ENCODE measurements around the gene TJAP1. TPM values are rescaled to one million over a fixed set of nuclear protein-coding genes. Genes with fewer than 3 reads are reported as not detected.
"Not testable (repeated sequence)": the region's sequence is repeated elsewhere in the genome, so short reads cannot be mapped to it uniquely, and the experiment has no call there.

Gene TJAP1
- total RNA-seq, 1 experiment from 2014 or later, result 12.4 TPM

GRCh38 chr6:43509142-43509983, 32.0 kb downstream of the TJAP1 start:
- no peak for DNase-seq (ENCODE audit: low read depth, low spot score)
- in situ Hi-C loops (cut with HindIII; ENCODE audit: low pct_unique_long_range_greater_than_20kb, low sequenced_read_pairs), result no loop called here

- in situ Hi-C loops (cut with HindIII; ENCODE audit: low pct_unique_long_range_greater_than_20kb, low sequenced_read_pairs), result no loop called here
- peak; percentile 77 for DNase-seq (ENCODE audit: low read depth, low spot score)
These were observed 32.8 kb downstream of the TJAP1 start, which contains the start of gene LRRC73 for GRCh38 chr6:43509984-43510826. Gene LRRC73 (minus strand): TSS chr6:43510346. CDS start chr6:43509785, 561 bp downstream.

GRCh38 chr6:43510827-43511163, 33.4 kb downstream of the TJAP1 start:
- in situ Hi-C loops (cut with HindIII; ENCODE audit: low pct_unique_long_range_greater_than_20kb, low sequenced_read_pairs), result no loop called here
- no peak for DNase-seq (ENCODE audit: low read depth, low spot score)

GRCh38 chr6:43511824-43512415, 34.5 kb downstream of the TJAP1 start:
- no peak for DNase-seq (ENCODE audit: low read depth, low spot score)
- in situ Hi-C loops (cut with HindIII; ENCODE audit: low pct_unique_long_range_greater_than_20kb, low sequenced_read_pairs), result no loop called here

DNA sequence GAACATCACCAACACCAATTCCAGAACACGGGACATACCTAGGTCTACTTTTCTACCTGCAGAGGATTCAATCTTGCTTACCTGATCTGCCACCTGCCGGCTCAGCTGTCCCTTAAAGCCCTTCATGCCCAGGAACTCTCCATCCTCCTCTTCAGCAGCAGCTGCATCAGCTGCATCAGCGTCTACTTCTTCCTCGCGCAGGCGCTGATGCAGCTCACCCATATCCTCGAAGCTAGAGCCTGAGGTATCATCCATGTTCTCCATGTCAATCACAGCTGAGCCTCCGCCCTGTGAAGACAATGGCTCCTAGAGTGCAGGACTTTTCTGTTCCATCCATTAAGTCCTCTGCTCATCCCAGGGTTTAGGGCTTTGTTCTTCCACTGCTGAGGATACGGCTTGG, 38.4 kb downstream of the TJAP1 start:
- in situ Hi-C loops (cut with HindIII; ENCODE audit: low pct_unique_long_range_greater_than_20kb, low sequenced_read_pairs), result no loop called here

DNA sequence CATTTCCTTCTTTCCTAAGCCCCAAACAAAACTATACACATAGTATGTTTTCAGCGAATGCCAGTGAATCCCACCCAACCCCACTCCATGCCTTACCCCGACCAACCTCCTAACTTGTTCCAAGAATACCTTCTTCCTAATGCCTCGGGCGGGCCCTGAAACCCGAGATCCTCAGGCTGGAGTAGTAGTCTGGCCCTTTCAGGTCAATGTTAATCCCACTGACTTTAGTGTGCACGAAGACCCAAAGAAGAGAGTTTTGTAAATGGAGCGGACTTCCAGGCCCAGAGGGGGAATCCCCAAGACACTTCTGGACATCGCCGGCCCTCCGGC, 39.0 kb downstream of the TJAP1 start:
- DNase-seq (ENCODE audit: low read depth, low spot score), result no peak
- in situ Hi-C loops (cut with HindIII; ENCODE audit: low pct_unique_long_range_greater_than_20kb, low sequenced_read_pairs), result no loop called here

More for the DNA sequence above, 38.4 kb downstream of the TJAP1 start:
- DNase-seq (ENCODE audit: low read depth, low spot score), result no peak

DNA sequence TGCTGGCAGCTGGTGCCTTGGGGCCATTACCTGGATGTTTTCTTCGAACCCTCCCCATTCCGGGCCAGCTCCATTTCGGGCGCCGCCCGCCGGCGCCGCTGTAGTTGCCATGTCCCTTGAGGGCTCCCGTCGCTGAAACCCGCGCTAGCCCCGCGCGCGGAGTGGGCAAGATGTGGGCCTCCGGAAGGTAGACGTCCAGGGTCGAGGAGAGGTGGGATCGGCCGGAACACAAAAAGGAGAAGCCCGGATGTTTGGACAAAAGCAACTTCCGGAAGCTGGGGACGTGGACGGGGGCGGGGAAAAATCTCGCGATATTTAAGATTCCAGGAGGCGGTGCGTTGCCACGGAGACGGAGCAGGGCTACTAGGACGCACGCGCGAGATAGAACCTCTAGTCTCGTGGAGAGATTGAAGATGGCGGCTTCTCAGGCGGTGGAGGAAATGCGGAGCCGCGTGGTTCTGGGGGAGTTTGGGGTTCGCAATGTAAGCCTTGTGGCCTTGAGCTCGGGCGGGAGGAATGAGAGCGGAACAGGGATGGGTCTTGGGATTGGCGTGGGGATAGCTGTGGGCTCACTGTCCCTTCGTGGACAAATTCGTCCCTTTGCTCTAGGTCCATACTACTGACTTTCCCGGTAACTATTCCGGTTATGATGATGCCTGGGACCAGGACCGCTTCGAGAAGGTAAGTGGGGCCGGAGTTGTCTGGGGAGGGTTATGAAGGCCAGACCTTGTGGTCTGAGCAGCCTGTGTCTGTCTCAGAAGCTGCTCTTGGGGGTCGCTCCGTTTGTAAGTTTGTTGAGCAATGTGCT, 39.5 kb downstream of the TJAP1 start, which contains the start of the genes POLR1C and YIPF3:
Gene POLR1C (plus strand): TSS at position 393 of the 808 bp plus-strand sequence. CDS start 21 bp downstream, at position 414.
Gene YIPF3 (minus strand): TSS at position 230 of the 808 bp plus-strand sequence. CDS start 119 bp downstream, at position 111.
- in situ Hi-C loops (cut with HindIII; ENCODE audit: low pct_unique_long_range_greater_than_20kb, low sequenced_read_pairs), result no loop called here
- DNase-seq (ENCODE audit: low read depth, low spot score), result peak; percentile 98

DNA sequence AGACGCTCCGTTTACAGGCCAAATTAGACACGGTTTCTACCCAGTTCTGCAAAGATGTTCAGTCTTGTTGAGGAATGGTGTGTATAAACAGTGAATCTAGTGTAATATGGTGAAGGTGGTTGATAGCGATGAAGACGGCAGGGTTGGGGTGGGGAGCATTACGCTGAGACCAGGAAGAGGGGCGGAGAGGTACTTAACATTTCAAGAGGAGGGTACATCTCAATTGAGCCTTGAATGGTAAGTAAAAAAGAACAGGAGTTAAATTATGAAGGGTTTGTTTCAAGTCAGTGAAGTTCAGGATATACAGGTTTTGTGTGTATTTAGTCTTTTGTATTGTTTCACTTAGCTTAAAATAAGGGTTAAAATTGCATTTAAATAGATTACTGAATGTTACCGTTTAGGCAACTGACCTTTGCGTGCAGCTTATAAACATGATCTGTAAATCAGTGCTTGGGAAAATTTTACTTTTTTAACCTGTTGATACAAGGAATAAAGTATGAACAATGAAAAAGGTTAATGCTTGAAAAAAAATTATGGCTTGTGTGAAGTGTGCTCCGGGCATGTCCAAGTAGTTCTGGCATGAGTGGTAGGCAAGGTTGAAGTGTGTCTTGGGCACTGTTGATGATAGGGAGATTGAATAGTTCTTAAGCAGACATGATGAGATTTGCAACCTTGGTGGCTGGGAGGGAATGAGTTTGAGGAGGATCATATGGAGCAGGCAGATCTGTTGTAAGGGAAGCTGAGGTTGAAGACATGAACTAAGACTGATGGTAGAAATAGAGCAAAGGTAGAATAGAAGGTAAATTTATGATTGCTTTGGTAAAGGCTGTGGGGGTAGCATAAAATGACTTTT, 40.4 kb downstream of the TJAP1 start:
- in situ Hi-C loops (cut with HindIII; ENCODE audit: low pct_unique_long_range_greater_than_20kb, low sequenced_read_pairs), result no loop called here
- DNase-seq (ENCODE audit: low read depth, low spot score), result no peak

DNA sequence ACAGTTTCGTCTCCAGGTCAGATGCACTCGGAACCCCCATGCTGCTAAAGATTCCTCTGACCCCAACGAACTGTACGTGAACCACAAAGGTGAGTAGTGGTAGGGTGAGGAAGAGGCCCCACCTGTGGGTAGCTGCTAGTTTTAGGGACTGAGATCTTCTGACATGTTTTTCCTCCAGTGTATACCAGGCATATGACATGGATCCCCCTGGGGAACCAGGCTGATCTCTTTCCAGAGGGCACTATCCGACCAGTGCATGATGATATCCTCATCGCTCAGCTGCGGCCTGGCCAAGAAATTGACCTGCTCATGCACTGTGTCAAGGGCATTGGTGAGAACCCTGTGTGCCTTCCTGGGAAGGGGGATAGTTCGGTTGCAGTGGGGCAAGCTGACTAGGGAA, 42.7 kb downstream of the TJAP1 start:
- in situ Hi-C loops (cut with HindIII; ENCODE audit: low pct_unique_long_range_greater_than_20kb, low sequenced_read_pairs), result no loop called here
- DNase-seq (ENCODE audit: low read depth, low spot score), result no peak

DNA sequence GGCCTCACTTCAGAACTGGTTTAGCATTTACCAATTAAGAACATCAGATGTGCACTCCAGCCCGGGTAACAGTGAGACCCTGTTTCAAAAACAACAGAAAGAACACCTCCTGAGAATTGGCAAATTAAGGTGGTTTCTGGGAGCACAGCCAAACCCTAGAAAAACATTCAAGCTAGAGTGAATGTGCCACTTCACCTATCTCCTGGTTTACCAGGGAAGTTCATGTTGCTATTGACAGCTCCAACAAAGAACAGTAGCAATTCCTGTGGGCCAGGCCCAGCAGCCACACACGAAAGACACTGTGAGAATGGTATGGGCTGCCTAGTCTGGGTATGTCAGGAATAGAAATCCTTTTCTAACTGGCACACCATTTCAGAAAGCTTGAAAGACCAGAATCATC, 44.5 kb downstream of the TJAP1 start:
- no peak for DNase-seq (ENCODE audit: low read depth, low spot score)
- in situ Hi-C loops (cut with HindIII; ENCODE audit: low pct_unique_long_range_greater_than_20kb, low sequenced_read_pairs), result no loop called here

- in situ Hi-C loops (cut with HindIII; ENCODE audit: low pct_unique_long_range_greater_than_20kb, low sequenced_read_pairs), result no loop called here
- DNase-seq (ENCODE audit: low read depth, low spot score), result no peak
These were observed 45.3 kb downstream of the TJAP1 start for GRCh38 chr6:43522547-43523261.

- no peak for DNase-seq (ENCODE audit: low read depth, low spot score)
- in situ Hi-C loops (cut with HindIII; ENCODE audit: low pct_unique_long_range_greater_than_20kb, low sequenced_read_pairs), result no loop called here
These were observed 45.9 kb downstream of the TJAP1 start for GRCh38 chr6:43523284-43523683.

DNA sequence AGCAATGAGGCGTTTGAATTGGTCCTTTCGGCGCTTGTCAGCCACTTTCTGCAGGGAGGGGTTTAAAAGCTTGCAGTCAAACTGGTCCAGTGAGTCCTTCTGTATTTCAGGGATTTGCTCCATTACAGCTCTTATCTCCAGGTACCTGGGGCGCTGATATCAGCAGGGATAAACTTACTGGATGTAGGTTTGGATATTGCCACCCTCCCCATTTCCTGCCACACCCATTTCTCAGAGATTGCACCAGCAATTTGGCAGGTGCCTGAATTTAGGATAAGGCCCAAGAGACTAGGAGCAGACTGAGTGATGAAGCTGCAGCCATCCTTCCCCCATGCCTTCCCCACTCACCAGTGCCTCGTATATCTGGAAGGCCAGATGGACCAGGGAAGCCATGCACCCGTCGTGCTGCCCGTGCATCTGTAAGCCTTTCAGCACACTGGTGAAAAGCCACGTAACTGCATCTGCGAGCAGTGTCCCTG, 47.2 kb downstream of the TJAP1 start:
- in situ Hi-C loops (cut with HindIII; ENCODE audit: low pct_unique_long_range_greater_than_20kb, low sequenced_read_pairs), result no loop called here
- DNase-seq (ENCODE audit: low read depth, low spot score), result no peak

- no peak for DNase-seq (ENCODE audit: low read depth, low spot score)
- in situ Hi-C loops (cut with HindIII; ENCODE audit: low pct_unique_long_range_greater_than_20kb, low sequenced_read_pairs), result no loop called here
These were observed 54.8 kb downstream of the TJAP1 start for GRCh38 chr6:43532201-43532600.

GRCh38 chr6:43538986-43539385, 61.6 kb downstream of the TJAP1 start:
- DNase-seq (ENCODE audit: low read depth, low spot score); in situ Hi-C loops (cut with HindIII; ENCODE audit: low pct_unique_long_range_greater_than_20kb, low sequenced_read_pairs): not testable (repeated sequence)

DNA sequence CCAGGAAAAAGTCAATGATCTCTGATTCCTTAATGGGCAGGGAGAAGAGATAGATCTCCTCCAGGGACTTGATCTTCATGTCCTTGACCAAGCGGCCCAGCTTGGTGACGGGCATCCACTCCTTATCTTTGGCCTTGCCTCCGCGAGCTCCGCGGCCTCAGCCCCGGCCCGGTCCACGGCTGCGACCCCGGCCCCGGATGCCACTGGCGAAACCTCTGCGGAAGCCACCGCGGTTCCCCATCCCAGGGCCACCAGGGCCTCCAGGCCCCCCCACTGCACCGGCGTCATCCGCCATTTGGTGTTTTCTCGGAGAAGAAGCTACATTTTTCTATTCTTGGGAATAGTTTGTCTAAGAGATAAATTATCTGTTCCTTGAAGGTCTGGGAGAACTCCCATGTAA, 62.0 kb downstream of the TJAP1 start:
- DNase-seq (ENCODE audit: low read depth, low spot score); in situ Hi-C loops (cut with HindIII; ENCODE audit: low pct_unique_long_range_greater_than_20kb, low sequenced_read_pairs): not testable (repeated sequence)

All from SK-MEL-5 (cell line).